Esophagus mucosa (tissue), 1 donor: ENCODE data around the gene MICALL2. TPM values are rescaled to one million over a fixed set of nuclear protein-coding genes. Genes with fewer than 3 reads are reported as not detected.

Experiments used
- ATAC-seq: fragments of 200-7000 bp; cut with Tn5 transposase; one replicate; pipeline ENCODE4 v1.9.1; 2020
- total RNA-seq: library from RNA; stranded (reverse); gene quantifications from one replicate; pipeline ENCODE4 v1.2.4, GENCODE V29; 2023
- donor health status: DM: yes; HTN: yes; CAD: no.

Gene MICALL2
- total RNA-seq, 1 donor from 2014 or later: 16.1 TPM

DNA sequence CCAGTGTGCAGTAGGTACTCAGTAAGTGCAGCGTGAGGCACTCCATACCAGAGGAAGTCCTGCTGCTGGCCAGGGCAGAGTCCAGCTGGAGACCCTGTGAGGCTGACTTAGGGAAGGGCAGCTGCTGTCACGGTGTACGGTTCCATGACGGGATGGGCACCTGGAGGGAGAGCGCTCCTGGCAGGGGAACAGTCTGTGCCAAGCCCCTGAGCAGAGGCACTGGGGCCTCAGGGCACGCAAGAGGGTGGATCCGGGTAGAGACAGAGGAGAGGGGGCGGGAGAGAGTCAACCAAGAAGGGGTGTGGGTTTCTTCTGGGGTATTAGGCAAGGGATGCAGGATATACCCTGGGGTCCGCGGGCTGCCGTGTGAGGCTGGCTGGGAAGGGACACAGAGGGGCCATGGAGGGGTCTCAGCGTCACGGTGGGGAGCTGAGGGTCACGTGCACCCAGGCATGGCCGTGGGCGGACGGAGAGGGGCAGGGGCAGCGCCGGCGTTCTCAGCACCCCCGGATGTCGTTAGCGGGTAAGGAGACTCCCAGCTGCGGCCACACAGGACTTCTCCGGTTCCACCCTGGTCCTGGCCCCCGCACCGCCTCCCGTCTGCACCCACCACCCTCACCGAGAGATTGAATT, 70.5 kb downstream of the MICALL2 start:
- no peak for ATAC-seq

DNA sequence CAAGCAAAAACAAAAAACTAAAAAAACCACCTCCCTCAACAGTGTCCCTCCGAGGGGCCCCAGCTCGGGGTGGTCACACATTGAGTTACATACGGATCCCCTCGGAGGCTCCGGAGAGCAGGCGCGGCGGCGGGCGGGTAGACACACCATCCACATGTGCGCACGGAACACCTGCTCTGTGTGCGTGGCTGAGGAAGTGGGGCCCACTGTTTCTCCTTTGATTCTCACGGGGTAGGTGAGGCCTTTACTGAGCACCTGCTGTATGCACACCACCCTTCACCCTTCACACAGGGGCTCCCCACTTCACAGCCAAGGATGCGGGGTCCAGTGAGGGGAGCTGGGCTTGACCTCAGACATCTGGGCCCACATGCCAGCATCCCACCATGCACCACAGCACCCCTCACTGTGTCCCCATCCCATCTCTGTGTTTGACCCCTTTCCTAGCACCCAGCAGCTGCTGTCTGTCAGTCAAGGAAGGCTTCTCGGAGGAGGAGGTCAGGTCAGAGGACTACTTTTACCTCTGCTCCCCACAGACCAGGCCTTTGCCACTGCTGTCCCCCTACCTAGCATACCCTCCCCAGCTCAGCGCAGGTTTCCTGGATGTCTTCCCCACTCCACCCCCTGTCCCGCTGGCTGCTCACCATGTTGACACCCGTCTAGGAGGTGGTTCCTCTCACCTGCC, 71.1 kb downstream of the MICALL2 start:
- ATAC-seq: no peak

DNA sequence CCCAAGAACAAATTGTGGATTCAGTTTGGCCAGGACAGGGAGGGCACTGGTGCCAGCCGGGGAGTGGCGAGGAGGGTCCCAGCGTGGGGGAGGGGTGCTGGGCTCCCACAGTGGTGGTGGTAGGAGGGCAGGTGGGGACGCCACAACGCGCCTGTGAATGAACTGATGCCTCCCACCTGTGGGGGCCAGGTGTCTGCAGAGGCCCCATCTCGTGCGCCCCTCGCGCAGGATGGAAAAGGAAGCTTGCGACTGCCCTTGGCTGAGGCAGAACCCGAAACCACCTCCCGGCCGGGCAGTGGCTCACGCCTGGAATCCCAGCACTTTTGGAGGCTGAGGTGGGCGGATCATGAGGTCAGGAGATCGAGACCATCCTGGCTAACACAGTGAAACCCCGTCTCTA, 72.0 kb downstream of the MICALL2 start:
- ATAC-seq: no peak

DNA sequence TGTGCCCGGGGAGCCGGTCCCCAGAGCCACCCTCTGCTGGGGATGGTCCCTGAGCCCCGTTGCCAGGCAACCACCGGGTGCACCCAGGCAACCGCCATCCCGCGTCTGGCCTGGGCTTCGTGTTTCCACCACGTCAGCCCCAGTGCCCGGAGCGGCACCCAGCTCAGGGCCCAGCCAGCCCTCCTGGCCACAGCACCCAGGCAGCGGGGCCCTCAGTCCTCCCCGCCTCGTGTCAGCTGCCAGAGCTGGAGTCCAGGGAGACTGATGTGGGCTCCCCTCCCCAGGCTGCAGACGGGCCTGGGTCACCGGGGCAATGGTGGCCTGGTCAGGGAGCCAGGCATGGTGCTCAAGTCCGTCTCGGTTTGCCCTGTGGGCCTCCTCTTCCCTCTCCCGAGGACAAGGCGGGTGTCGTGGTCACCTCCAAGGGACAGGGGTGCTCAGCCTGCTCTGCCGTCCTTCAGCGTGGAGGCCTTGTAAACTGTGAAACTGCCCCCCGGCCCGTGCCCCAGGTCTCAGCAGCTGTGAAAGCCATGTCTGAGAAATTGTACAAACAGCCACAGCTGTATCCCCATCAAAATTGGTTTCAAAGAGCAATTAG, 72.5 kb downstream of the MICALL2 start:
- ATAC-seq: no peak

DNA sequence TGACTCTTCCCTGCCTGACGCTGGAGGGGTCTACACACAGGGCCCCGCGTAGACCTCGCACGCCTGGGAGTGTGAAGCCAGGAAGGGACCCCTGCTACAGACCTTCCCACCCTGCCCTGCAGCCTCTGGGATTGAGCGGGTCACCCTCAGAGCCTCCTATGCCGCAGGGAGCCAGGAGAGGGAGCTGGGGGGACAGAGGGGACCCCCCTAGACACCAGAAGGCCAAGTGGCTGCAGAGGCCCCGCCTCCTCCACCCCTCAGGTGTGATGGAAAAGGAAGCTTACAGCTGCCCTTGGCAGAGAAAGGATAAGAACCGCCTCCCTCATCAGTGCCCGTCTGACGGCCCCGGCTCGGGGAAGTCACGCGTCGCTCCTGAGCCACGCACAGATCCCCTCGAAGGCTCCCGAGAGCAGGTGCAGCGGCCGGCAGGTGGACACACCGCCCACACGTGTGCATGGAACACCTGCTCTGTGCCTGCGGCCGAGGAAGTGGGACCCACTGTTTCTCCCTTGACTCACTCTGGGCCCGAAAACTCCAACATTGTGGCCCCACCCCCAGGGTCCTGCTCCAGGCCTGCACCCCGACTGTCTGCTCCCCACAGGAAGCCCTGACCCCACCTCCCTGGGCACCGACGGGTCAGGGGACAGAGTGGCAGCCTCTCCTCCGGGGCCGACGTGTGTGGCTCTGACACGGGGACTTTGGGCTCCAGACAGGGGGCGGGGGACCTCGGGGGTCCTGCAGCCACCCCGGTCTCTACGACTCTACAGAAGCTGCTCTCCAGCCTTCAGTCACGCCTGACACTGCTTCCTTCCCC, 73.3 kb downstream of the MICALL2 start:
- ATAC-seq: no peak

DNA sequence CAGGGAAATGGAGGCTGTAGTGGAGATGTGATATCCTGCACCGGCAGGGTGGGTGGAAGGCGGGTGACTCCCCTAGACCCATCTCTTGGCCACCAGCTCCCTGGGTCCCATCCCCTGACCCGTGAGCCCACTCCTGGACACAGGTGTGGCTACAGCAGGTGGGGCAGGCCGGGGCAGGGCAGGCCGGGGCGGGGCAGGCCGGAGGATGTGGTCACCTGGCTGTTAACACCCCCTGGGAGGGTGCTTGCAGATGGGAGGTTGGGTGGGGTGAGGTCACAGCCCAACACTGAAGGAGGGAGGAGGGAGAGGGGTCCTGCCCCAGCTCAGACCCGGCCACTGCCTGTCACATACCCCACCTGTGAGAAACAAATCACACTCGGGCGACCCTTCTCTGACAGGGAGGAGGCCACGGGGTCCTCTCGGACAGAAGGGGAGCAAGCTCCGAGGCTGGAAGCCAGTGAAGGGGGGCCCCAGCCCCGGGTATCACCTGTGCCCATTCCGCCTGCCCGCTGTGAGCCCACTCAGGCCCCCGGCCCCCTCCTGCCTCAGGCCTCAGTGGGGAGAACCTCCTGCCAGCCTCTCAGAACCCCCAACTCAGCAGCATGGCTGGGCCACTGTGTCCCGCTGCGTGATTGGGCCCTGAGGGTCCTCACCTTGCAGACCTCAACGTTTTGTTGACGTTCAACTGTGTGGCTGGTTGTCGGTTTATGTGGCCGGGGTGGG, 74.0 kb downstream of the MICALL2 start:
- no peak for ATAC-seq

Other genes with a start within 250 kb of the MICALL2 start
- not detected for gene UNCX, start 226.6 kb downstream of the MICALL2 start, total RNA-seq
- 50.4 TPM for gene INTS1, start 44.9 kb upstream of the MICALL2 start, total RNA-seq
- 12.6 TPM for gene MAFK, start 71.2 kb upstream of the MICALL2 start, total RNA-seq
- 86.6 TPM for gene TMEM184A, start 96.7 kb upstream of the MICALL2 start, total RNA-seq
- gene PSMG3, start 110.6 kb upstream of the MICALL2 start, total RNA-seq: 39.8 TPM
- 0.68 TPM for gene ELFN1, start 210.8 kb upstream of the MICALL2 start, total RNA-seq